K562 treated with DMSO at 1 percent for 12 hours (cell line): ENCODE data around the gene VASN. TPM values are rescaled to one million over a fixed set of nuclear protein-coding genes. Genes with fewer than 3 reads are reported as not detected.

Experiments
- total RNA-seq: library from RNA; unstranded; fragments of 300-600 nt; gene quantifications from 2 replicates; pipeline ENCODE4 v1.2.3, GENCODE V29; 2022; ENCODE audit not compliant: insufficient read depth

Gene VASN
- 29.7 and 34.4 TPM in 2 replicates for total RNA-seq

DNA sequence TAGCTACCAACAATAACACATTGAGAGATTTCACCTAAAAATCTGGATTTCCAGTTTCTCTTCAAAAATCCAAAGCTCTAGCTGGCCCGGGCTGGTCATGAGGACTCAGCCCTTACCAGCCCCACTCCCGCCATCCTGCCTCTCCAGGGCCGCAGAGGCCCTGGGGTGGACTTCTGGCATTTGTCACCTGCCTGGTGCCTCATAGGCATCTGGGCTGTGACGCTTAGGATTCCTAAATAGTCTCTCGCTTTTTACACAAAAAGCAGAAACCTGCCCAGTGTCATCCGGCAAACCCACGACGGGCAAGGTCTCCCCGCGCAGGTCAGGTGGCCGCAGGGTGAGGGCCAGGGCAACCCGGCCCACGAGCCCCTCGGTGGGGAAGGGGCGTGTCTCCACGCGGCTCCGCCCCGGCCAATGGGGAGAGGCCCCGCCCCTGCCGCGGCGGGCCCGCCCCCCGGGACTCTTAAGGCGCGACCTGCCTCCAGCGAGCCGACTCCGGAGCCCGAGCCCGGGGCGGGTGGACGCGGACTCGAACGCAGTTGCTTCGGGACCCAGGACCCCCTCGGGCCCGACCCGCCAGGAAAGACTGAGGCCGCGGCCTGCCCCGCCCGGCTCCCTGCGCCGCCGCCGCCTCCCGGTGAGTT, at the start of gene VASN:
TSS of gene VASN (plus strand) at position 492 of the 644 bp plus-strand sequence. CDS start 9,030 bp downstream, outside the sequence.

DNA sequence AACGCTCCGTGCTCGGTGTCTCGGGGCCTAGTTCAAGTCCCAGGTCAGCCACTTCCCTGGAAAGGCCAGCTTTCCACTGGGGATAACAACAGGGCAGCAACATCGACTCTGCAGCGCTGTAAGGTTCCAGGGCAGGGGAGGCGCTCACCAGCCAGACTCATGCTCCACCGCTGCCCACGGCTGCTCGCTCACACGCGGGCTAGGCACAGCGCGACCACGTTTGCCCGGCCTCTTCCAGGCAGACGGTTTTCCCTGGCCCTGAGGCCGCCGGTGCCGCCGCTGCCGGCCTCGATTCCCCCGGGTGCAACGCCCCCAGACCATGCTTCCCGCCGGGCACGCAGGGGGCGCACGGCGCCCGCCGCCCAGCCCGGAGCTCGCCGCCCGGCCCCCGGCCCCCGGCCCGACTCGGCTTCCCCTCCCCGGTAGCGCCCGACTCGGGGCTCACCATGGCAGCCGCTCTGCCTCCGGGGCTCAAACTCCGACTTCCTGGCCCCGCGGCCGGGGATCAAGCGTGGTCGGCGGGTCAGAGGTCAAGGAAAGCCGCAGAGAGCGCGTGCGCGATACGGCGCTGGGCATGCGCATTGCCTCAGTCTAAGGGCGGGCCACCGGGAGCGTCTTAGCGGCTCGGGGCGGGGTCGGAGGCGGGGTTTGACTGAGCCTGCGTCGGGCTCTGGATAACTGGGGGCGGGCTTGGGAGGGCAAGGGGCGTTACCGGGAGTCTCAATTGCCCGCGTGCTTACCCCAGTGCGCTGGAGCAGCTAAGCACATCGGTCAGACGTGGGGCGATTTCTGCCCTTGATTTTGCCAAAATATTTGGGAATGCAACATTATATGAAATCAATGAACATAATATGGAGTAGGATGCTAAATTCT, 20.6 kb upstream of the VASN start, which contains the start of gene PAM16:
TSS of gene PAM16 (minus strand) at position 535 of the 873 bp plus-strand sequence. CDS start at position 448, 87 bp downstream.

DNA sequence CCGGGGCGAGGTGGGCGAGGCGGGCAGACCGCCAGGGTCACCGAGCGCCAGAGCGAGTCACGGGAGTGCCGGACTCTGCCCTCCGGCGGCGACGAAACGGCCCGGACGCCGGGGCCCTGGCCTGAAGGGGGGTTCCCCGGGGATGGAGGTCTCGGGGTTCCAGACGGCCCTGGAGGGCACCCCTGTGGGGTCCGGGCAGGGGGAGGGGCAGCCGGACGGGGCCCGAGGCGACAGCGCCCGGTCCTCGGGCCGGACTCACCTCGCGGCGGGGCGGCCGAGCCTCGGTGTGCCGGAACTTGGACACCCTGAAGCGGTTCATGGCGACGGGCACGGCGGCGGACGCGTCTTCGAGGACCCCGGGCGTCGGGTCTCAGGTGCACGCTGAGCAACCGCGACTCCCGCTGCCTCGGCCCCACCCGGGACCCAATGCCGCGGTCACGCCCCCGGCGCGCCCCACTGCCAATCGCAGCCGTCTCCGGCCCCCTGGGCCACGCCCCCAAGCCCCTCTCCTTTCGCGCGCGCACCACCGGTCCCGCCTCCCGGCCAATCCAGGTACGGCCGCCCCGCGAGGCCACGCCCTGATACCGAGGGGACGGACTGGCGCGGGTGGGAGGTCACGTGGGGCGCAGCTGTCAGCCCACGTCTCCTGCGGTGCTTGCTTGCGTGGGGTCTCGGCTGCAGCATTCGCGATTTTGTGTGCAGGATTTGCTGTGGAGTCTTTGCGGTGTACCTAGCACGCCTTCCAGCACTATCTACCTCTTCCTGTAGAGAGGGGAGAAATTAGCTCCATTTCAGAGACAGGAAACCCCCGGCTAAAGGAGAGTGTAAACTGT, 44.8 kb downstream of the VASN start, which contains the start of gene CORO7:
TSS of gene CORO7 (minus strand) at position 397 of the 833 bp plus-strand sequence. CDS start at position 319, 78 bp downstream.

DNA sequence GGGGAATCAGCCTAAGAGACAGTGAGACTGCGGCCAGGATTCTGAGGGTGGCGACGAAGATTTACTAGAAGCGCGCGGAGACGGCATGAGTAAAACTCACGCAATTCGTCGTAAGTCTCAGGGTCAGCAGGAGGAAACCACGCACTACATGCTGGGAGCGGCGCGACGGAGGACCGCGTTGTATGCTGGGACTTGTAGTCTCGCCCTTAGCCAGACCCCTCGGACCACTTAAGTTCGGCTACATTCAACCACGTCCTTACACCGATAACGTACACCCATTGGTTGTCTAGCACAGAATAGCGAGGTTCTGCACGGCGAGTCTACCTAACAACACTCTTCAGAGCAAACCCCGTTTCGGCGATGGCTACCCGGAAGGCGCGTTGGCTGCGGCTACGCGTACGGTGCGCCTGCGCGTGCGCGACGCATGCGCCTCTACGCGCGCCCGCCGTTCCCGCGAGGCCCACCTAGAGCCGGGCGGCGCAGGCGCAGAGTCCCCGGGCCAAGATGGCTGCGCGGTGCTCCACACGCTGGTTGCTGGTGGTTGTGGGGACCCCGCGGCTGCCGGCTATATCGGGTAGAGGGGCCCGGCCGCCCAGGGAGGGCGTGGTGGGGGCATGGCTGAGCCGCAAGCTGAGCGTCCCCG, 53.9 kb downstream of the VASN start, which contains the start of gene DNAJA3:
TSS of gene DNAJA3 (plus strand) at position 491 of the 643 bp plus-strand sequence. CDS start at position 505, 14 bp downstream.

Other genes starting within 250 kb of the VASN start
- not detected in 2 replicates for gene SRL, start 129.8 kb upstream of the VASN start, total RNA-seq
- gene TFAP4, start 98.8 kb upstream of the VASN start, total RNA-seq: 5.8 and 6.2 TPM in 2 replicates
- 13.7 and 23.8 TPM in 2 replicates for gene GLIS2, start 55.8 kb upstream of the VASN start, total RNA-seq
- 58.1 and 191 TPM in 2 replicates for gene PAM16, start 20.5 kb upstream of the VASN start, total RNA-seq
- gene CORO7, start 44.7 kb downstream of the VASN start, total RNA-seq: 59.9 and 88.5 TPM in 2 replicates
- 34.9 and 65.7 TPM in 2 replicates for gene DNAJA3, start 54.0 kb downstream of the VASN start, total RNA-seq
- 84.9 and 113 TPM in 2 replicates for gene NMRAL1, start 102.8 kb downstream of the VASN start, total RNA-seq
- 54.6 and 61.1 TPM in 2 replicates for gene HMOX2, start 104.5 kb downstream of the VASN start, total RNA-seq
- 0.59 TPM in 1 of 2 replicates, not detected in the other for gene CDIP1, start 166.9 kb downstream of the VASN start, total RNA-seq
- not detected in 2 replicates for gene C16orf96, start 184.5 kb downstream of the VASN start, total RNA-seq
- gene UBALD1, start 243.0 kb downstream of the VASN start, total RNA-seq: 43.1 and 44.9 TPM in 2 replicates